Lower lobe of right lung (tissue), 2 donors: Measurements from ENCODE around the gene TPM3. TPM values are rescaled to one million over a fixed set of nuclear protein-coding genes. Genes with fewer than 3 reads are reported as not detected.

Experiments used
- ATAC-seq, 2 donors: fragments of 200-7000 bp; cut with Tn5 transposase; one replicate each; pipeline ENCODE4 v1.9.1; 2020 to 2022; ENCODE audit warnings: mild to moderate bottlenecking in 2 of 2, moderate library complexity in 2 of 2
- DNase-seq: peaks from one replicate; pipeline ENCODE4 v3.0.0-alpha.2; 2020
- H3K27ac ChIP-seq: fragments of 200-600 bp; one replicate; pipeline ENCODE4 v1.8.0; 2022
- H3K27me3 ChIP-seq: fragments of 200-600 bp; one replicate; pipeline ENCODE4 v1.8.0; 2022; ENCODE audit warnings: low read depth
- H3K36me3 ChIP-seq: fragments of 200-600 bp; one replicate; pipeline ENCODE4 v1.8.0; 2022; ENCODE audit warnings: mild to moderate bottlenecking
- H3K4me1 ChIP-seq: fragments of 200-600 bp; one replicate; pipeline ENCODE4 v1.8.0; 2022
- H3K4me3 ChIP-seq: fragments of 200-600 bp; one replicate; pipeline ENCODE4 v1.8.0; 2022; ENCODE audit warnings: mild to moderate bottlenecking
- H3K9me3 ChIP-seq: fragments of 200-600 bp; one replicate; pipeline ENCODE4 v1.8.0; 2022
- intact Hi-C: fragments of 100-400 bp; cut with DNase I; formaldehyde crosslinking; loops from one replicate; pipeline ENCODE4 v1.11.0; 2022
- total RNA-seq: library from RNA; stranded (reverse); fragmentation: NEBNext Ultra II Directional; extraction: Animal tissue kit (Norgen Biotek cat#: 25700); gene quantifications from one replicate; pipeline ENCODE4 v1.2.1, GENCODE V29; 2021
- TF ChIP-seq, protein P1 (sequence below): fragments of 200-600 bp; IDR thresholded peaks from one replicate; pipeline ENCODE4 v1.8.0; 2022; ENCODE audit warnings: antibody characterized with exemption, mild to moderate bottlenecking
- donor health status: DM: no; HTN: yes; CAD: no; lungs with severe emphysema.

TPM3 gene
- total RNA-seq, 1 donor from 2014 or later: 334 TPM

DNA sequence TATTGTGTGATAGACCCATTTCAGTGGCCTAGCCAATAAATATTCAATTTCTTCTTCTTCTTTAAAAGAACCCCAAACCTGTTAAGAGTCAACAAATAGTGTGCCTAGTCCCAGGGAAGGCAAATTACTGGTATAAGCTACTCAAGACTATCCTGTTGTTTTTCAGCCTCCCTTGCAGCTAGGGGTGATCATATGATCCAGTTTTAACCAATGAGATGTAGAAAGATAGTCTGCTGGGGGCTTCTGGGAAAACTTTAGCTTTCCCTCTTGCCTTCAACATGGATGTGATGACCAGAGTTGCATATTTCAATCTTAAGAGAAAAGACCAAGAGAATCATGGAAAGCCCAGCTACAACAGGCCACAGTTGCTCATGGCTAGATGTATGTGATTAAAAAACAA lies 32.3 kb downstream of the TPM3 start:
- Histone ChIP-seq H3K36me3 (peaks cover 84% of the 10 kb centered on the region), H3K27me3 (no peaks in the 10 kb centered on the region), H3K27ac (no peak overlapping the region), H3K4me3 (no peak overlapping the region), H3K4me1 (peaks cover 44% of the 10 kb centered on the region), H3K9me3 (no peaks in the 10 kb centered on the region)
- TF ChIP-seq, protein P1, sequence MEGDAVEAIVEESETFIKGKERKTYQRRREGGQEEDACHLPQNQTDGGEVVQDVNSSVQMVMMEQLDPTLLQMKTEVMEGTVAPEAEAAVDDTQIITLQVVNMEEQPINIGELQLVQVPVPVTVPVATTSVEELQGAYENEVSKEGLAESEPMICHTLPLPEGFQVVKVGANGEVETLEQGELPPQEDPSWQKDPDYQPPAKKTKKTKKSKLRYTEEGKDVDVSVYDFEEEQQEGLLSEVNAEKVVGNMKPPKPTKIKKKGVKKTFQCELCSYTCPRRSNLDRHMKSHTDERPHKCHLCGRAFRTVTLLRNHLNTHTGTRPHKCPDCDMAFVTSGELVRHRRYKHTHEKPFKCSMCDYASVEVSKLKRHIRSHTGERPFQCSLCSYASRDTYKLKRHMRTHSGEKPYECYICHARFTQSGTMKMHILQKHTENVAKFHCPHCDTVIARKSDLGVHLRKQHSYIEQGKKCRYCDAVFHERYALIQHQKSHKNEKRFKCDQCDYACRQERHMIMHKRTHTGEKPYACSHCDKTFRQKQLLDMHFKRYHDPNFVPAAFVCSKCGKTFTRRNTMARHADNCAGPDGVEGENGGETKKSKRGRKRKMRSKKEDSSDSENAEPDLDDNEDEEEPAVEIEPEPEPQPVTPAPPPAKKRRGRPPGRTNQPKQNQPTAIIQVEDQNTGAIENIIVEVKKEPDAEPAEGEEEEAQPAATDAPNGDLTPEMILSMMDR: no peak
- ATAC-seq: no peak
- intact Hi-C loops: no loop called here
- no peak for DNase-seq

DNA sequence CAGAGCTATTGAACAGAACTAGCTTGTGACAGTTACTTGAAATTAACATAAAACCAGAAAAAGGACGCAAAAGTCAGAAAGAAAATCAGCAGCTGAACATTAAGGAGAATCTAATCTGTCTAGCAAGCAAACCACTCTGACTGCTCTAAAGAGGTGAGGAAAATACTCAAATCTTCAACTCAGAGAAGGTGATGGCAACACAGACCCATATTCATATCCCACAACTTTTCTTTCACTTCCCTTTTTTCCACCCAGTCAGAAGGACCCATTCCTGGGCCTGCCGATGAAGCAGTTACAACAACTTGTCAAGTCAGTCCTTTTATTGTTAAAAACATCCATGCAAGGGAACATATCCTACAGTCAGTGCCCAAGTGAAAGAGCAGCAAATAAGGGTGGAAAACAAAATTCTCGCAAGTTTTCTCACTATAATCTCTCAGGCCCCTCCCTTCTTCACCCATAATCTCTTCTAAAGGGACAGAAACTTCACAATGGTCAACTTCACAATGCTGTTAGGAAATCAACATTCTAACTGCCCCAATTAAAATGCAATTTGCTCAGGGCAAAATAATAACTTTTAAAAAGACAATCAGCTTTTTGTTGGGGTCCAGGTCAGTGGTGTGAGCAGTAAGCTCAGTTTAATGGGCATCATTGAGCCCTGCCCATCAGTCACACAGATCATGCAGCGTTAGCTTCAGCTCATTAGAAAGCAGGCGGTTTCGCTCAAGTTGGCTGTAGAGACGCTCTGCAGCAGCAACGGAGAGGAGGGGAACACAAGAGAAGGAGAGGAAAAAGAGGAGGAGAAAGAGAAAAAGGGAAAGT lies 33.4 kb downstream of the TPM3 start:
- no peak for ATAC-seq
- intact Hi-C loops: no loop called here
- Histone ChIP-seq H3K27ac (peak overlapping the region; percentile 94), H3K4me1 (peaks cover 54% of the 10 kb centered on the region), H3K4me3 (no peak overlapping the region), H3K9me3 (no peaks in the 10 kb centered on the region), H3K36me3 (peaks cover 74% of the 10 kb centered on the region), H3K27me3 (no peaks in the 10 kb centered on the region)
- TF ChIP-seq, protein P1: no peak
- no peak for DNase-seq

DNA sequence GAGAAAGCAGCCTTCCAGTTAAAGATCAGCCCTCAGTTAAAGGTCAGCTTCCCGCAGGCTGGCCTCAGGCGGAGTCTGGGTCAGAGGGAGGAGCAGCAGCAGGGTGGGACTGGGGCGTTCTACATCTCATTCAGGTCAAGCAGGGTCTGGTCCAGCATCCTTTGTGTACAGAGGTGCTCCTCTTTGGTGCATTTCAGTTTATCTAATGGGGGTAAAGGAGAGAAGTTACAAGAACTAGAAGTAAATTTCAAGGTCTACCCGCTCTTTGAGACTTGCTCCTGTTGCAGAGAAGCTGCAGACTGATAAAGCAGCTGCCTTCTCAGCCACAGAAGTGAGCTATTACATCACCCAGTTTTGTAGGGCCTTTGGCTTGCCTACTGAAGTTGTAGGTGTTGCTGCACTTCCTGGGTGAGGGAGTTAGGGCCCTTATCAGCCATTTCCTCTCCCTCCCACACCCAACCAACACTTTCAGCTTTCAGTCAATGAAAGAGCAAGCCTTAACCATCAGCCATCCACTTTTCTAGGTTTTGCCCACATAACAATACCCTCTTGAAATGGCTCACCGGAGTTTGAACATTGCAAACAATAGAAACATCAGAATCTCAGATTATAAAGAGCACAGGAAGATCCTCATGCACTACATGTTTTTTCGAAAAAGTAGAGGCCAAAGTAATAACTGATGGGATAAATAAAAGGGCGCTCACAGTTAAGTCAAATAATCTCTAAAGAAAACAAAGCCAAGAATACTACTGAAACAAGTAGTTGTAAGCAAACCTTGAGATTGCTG lies 34.2 kb downstream of the TPM3 start:
- intact Hi-C loops: no loop called here
- ATAC-seq (peak; percentile 77 to 80), DNase-seq (no peak)
- Histone ChIP-seq H3K4me1 (peaks cover 57% of the 10 kb centered on the region), H3K27ac (peak overlapping the region; percentile 94), H3K9me3 (no peaks in the 10 kb centered on the region), H3K27me3 (no peaks in the 10 kb centered on the region), H3K4me3 (no peak overlapping the region), H3K36me3 (peaks cover 66% of the 10 kb centered on the region)
- TF ChIP-seq, protein P1: no peak

DNA sequence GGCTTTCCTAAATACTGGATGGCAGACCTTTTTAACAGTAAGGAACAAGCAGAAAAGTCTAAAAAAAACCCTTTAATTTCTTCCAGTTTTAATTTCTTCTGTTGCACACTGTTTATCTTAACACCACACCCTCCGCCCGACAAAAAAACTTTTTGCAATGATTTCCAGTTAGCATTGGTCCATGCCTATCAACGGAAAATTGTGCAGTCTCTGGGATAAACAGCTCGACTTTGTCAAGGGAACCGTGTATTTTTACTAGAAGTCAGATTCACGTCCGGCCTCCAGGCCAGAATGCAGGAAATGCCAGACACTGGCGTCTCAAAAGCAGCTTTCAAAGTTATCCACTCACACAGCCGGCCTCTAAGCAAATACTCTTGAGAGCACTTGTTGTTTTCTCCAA lies 36.6 kb downstream of the TPM3 start:
- Histone ChIP-seq H3K27me3 (no peaks in the 10 kb centered on the region), H3K4me1 (peaks cover 57% of the 10 kb centered on the region), H3K27ac (peak overlapping the region; percentile 94), H3K36me3 (peaks cover 42% of the 10 kb centered on the region), H3K4me3 (peak overlapping the region; percentile 60), H3K9me3 (no peaks in the 10 kb centered on the region)
- ATAC-seq (peak; percentile 77 to 86), DNase-seq (peak; percentile 53)
- intact Hi-C loops: no loop called here
- TF ChIP-seq, protein P1: no peak

DNA sequence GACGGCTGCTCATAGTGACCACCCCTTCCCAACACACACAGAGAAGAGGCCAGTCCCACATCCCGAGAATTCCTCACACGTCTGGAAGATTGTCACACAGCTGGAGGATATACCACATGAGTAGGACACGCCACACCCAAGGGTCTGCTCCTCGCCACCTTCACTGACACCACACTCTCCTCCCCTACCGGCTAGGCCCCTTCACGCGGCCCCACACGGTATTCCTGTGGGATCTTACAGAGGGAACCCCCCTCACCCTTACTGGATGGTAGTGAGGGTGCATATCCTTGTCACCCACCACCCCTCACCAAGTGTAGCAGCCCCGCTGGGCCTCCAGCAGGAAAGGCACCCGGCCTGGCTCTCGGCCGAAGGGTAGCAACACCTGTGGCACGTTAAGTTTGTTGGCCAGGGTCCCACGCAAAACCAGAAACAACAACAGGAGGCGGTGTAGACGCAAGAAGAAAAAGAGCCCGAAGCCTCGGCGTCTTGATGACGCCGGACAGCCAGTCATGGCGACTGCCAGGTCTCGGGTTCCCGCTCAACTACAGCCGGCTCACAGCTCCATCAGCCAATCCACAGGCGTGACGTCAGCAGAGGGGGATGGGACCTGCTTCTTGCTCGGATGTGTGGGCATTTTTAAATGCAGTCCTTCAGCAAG lies 37.2 kb downstream of the TPM3 start, which contains the start of gene NUP210L:
NUP210L (minus strand) TSS at position 540 of the 658 bp plus-strand sequence.
- Histone ChIP-seq H3K4me3 (peak within 1 kb of the TSS; percentile 60), H3K27me3 (no peaks in the 10 kb centered on the region), H3K4me1 (peaks cover 56% of the 10 kb centered on the region), H3K9me3 (no peaks in the 10 kb centered on the region), H3K36me3 (peaks cover 36% of the 10 kb centered on the region), H3K27ac (peak within 1 kb of the TSS; percentile 94)
- intact Hi-C loops: no loop called here
- ATAC-seq: peak; percentile 89 to 92
- DNase-seq: peak; percentile 95
- TF ChIP-seq, protein P1: no peak
